NCI-H2081 treated with DMSO at 0.1 percent for 48 hours (cell line): Measurements from ENCODE around the gene GLYR1.
A peak's percentile ranks its signal among the peaks of the same experiment; 100 is the strongest.
"Not testable (repeated sequence)": the region's sequence is repeated elsewhere in the genome, so short reads cannot be mapped to it uniquely, and the experiment has no call there.

ENCODE experiments used
- DNase-seq: peaks from one replicate; lab custom pipeline; 2025; lab: John Stamatoyannopoulos, UW

The GLYR1 gene

DNA sequence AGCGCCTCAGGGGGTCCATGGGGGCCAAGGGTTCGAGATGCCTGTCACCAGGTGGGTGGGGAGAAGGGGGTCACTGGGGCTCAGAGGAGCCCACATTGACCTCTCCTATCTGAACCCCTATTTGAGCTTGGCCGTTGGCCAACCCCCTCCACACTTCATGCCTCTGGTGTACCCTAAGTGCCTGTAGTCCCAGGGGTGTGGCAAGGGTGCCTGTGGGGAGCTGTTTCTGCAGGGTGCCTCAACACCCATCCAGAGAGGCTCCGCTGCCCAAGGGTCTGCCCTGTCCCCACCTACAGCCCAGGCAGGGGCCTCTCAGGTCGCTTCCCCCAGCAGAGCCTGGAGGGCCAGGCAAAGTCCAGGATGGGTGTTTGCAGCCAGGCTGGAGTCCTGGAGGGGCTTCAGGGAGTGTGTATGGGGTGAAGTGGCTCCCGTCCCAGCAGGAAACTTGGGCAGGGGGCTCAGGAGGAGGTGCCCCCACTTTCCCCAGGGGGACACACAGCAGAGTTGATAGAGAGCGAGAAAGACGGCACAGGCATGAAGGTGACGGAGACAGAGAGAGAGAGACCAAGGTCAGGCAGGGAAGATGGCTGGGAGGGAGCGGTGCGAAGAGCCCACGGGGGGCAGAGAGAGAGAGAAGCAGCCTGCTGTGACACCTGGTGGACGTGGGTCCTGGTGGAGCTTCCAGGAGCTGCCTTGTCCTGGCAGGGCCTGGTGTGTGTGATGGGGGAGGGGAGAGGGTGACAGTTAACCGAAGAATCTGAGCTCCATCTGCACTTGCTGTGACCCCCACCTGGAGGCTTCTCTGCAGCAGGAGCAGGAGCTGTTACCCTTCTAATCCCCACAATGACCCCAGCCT is 59.2 kb downstream of the GLYR1 start, which contains the start of gene SEPTIN12:
Gene SEPTIN12 (minus strand): TSS at position 719 of the 856 bp plus-strand sequence. CDS start 700 bp downstream, at position 19.
- no peak for DNase-seq

GRCh38 chr16:4787068-4787467 is 60.0 kb downstream of the GLYR1 start:
- no peak for DNase-seq

DNA sequence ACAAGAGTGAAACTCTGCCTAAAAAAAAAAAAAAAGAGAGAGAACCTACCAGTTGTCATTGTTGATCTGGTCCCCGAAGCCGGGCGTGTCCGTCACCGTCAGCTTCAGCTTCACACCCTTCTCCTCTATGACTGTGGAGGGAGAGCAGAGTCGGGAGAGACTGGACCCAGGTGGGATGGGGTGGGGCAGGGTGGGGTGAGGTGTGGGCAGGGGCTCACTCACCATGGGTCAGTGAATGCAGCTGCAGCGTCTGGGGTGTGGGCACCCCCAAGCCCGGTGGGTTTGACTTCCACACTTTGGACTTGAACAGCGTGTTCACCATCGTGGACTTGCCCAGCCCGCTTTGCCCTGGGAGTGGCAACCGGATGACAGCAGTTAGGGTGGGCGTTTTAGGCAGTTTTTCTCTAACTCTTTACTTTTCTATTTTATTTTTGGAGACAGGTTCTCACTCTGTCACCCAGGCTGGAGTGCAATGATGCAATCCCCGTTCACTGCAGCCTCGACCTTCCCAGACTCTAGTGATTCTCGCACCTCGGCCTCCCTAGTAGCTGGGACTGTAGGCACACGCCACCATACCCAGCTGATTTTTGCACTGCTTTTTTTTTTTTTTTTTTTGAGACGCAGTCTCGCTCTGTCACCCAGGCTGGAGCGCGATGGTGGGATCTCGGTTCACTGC is 61.2 kb downstream of the GLYR1 start:
- DNase-seq = no peak

- DNase-seq = not testable (repeated sequence)
Measured at GRCh38 chr16:4784444-4784987, 62.6 kb downstream of the GLYR1 start.

- no peak for DNase-seq
Measured at GRCh38 chr16:4783951-4784336, 63.1 kb downstream of the GLYR1 start.

- DNase-seq = no peak
Measured at GRCh38 chr16:4783251-4783950, 63.7 kb downstream of the GLYR1 start.

DNA sequence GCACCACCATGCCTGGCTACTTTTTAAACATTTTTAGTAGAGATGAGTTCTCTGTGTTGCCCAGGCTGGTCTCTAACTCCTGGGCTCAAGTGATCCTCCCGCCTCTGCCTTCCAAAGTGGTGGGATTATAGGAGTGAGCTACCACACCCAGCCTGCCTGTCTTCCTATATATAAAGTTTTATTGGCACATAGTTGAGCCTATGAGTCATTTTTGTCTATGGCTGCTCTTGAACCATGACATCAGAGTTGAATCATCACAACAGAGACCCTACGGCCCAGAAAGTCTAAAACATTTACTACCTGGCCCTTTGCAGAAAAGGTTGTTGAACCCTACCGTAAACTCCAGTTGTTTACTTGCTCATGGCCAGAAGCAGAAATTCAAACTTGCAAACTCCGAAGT is 66.9 kb downstream of the GLYR1 start:
- DNase-seq = no peak

- DNase-seq = no peak
Measured at GRCh38 chr16:4778050-4778392, 69.1 kb downstream of the GLYR1 start.

DNA sequence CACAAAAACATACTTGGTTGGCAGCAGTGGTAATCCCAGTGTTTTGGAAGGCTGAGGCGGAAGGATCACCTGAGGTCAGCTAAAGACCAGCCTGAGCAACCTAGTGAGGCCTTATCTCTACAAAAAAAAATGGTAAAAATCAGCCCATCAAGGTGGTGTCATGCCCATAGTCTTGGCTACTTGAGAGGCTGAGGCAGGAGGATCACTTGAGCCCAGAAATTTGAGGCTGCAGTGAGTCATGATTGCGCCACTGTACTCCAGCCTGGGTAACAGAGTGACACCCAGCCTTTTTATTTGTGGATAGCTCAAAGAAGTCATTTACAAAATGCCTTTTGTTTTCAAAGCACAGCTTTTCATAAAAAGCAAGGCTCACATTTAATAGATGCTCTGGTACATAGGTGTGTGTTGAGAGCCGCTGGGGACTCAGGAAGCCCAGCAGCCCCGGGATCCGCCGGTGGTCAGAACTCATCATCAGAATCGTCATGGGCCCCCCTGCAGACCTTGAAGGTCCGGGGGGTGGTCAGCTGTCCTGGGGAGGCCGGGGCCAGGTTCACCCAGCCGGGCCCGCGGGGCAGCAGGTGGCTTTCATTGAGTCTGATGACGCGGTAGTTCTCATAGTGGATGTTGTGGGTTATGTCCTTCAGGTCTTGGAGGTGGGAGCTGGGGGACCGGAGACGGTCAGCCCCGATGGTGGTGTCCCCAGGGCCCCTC is 69.6 kb downstream of the GLYR1 start:
- DNase-seq = no peak

DNA sequence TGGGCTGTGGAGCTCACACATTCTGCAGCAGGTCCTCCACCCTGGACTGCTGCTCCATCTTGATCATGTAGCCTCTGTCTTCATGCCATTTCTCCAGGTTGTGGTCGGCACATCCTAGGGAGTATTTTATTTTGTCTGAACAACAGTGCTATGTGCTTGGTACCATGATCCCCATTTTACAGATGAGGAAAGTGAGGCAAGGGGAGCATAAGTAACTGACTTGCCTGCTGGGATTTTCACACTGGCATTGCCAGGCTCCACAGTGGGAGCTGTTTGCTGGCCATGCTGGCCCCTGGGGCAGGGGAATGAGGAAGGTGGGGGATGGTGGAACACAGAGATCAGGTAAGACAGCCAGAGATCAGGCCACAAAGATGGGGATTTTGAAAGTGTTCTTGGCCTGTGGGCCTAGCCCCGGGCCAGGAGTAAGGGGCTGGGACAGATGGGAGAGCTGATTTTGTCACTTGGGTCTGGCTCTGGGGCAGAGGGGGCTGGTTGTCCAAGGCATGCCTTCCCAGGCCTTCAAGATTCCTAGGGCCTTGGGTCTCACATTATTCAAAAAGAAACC is 70.9 kb downstream of the GLYR1 start:
- DNase-seq = no peak

DNA sequence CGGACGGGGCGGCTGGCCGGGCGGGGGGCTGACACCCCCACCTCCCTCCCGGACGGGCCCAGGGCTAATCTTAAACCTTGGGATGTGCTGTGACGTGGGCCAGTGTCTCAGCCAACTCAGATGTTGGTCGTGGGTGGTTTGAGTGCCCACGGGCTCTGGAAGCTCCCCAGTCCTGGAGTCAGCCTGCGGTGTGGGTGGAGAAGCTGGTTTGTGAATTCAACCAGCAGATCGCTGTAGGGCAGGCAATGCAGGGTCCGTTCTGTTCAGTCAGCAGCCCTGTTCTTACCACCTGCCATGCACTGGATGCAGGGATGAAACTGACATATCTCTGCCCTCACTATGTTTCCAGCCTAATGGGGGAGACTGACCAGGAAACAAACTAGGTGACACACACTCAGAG is 72.1 kb downstream of the GLYR1 start:
- DNase-seq = no peak

DNA sequence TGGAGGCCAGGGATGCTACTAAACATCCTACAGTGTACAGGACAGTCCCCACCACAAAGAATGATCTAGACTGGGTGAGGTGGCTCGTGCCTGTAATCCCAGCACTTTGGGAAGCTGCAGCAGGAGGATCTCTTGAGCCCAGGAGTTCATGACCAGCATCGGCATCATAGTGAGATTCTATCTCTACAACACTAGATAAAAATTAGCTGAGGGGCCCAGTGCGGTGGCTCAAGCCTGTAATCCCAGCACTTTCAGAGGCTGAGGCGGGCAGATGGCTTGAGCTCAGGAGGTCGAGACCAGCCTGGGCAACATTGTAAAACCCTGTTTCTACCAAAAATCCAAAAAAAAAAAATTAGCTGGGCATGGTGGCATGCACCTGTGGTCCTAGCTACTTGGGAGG is 74.7 kb downstream of the GLYR1 start:
- no peak for DNase-seq

DNA sequence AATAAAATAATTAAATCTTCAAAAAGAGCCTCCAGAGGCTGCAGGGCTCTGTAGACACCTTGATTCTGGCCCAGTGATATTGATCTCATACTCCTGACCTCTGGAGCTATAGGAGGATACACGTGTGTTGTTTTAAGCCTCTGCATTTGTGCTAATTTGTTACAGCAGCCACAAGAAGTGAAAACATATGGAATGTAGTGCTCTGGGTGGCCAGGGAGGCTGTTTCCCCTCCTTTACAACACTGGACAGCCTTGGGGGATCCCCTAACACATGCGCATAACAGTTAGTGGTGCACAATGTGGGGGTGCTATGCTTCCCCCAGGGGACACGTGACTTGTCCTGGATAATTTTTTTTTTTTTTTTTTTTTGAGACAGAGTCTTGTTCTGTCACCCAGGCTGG is 75.4 kb downstream of the GLYR1 start:
- no peak for DNase-seq

GRCh38 chr16:4769306-4769638 is 77.8 kb downstream of the GLYR1 start:
- DNase-seq = no peak

DNA sequence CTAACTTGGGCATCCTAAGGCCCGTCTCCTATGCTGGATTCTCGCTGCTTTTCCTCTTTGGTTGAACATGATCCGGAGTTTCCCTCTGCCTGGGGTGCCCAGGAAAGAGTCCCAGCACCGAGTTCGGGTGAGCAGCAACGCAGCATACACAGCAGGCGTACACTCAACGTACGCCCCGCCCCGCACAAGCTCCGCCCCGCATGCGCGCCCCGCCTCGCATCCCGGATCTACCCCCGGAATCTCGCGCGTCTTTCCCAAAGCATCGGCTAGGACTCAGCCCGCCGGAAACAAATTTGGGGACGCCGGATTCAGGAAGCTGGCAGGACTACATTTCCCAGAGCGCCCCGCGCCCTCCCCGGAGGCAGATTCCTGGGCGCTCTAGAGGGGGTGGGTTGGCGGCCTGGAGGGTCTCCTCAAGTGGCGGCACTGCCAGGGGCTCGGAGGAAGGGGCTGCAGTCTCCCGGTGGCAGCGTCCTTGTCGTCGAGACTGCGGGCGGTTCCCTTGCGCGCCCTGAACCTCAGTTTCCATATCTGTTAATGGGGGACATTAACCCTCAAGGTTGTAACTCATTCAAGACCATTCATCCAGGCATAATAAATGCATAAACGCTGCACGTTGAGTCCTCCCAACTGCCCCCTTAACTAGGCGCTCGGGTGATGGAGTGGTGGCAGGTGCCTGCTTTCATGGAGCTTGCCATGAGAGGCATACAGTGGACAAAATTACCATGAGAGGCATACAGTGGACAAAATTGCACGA is 78.4 kb downstream of the GLYR1 start:
- peak; percentile 83 for DNase-seq

GRCh38 chr16:4767872-4768548 is 79.1 kb downstream of the GLYR1 start:
- DNase-seq = no peak

DNA sequence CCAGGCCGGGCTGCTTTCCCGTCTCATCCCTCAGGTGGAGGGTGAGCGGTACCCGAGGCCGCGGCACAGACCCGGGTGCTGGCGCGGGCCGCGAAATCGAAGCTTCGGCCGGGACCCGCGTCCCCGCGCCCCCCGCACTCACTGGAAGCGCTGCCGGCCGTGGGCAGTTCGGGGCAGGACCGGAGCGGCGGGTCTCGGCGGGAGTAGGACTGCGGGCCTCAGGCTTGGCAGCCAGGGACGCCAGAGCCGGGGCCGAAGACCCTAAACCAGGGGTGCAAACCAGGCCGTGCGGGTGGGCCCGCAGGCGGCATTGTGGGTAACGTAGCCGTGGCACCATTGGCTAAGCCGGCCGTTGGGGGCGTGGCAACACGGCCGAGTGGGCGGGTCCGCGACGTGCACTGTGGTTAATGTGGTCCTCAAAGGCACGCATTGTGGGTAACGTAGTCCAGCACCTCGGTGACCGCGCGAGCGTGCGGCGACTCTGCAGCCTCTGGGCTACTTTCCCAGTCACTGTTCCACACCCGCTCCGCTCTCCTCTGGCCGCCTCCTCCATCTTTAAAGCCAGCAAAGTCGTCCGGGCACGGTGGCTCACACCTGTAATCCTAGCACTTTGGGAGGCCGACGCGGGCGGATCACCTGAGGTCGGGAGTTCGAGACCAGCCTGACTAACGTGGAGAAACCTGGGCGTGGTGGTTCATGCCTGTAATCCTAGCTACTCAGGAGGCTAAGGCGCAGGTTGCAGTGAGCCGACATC is 80.0 kb downstream of the GLYR1 start, which contains the start of gene ZNF500:
Gene ZNF500 (minus strand): TSS at position 288 of the 754 bp plus-strand sequence. CDS start 1,184 bp downstream, outside the sequence.
- peak; percentile 75 for DNase-seq

DNA sequence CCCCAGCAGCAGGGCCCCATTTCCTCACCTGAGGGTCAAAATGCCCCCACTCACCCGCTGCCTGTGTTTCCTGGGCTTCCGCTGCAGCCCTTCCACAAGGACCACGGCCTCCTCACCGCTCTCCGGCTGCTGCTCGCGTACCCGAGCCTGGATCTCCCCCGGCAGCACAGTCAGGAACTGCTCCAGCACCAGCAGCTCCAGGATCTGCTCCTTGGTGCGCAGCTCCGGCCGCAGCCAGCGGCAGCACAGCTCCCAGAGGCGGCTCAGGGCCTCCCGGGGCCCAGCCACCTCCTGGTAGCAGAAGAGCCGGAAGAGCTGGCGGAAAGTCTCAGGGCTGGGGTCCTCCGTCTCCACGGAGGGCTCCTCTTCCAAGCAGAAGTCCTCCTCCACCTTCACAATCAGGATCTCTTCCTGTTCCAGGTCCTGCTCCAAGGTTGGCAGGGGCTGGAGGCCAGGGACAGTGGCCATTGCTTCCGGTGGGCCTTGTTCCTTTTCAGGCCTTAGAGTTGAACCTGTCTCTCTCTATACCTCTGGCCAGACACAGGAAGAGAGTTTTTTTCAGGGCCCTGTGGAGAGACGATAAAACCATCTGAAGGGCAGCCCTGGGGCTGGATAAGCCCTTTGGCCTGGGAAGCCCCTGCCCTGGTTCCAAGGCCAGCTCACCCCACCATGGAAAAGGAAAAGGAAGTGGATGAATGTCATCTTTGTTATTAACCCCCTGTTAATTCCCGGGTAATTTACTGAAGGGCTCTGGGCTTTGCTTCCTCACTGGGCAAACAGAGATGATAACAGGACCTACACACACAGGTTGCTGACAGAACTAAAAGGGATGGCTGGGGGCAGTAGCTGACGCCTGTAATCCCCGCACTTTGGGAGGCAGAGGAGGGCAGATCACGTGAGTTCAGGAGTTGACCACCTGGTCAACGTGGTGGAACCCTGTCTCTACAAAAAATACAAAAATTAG is 81.3 kb downstream of the GLYR1 start:
- no peak for DNase-seq
